ENCODE data around the gene FBXL17. TPM values are rescaled to one million over a fixed set of nuclear protein-coding genes. Genes with fewer than 3 reads are reported as not detected.

Gene FBXL17
- total RNA-seq, 1 donor from 2014 or later = 26.9 TPM

DNA sequence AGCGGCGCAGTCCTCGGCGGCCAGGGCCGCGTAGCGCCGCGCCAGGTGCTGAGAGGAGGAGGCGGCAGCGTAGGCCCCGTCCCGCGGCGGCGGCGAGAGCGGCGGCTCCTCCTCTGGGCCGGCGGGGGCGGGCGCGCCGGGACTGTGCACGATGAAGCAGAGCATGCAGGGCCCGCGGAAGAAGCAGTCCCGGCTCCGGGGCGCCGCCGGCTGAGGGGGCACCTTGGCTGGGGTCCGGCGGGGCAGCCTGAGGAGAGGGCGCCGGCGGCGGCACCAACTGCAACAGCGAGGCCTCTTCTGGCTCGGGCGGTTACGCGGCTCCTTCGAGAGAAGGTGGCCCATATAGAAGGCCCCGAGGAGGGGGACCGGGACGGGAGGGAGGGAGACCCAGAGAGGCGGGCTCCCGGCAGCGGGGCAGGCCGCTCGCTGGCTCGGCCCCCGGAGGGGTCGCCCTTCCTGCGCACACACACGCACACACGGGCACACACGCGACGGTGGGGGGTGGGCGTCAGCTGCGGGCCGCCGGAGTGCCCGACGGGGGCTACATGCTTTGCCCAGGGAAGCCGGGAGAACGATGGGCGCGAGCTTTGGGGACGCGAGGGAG lies 446 bp downstream of the FBXL17 start:
- Mint-ChIP-seq H3K27ac (peak overlapping the region; percentile 98), H3K9me3 (no peaks in the 10 kb centered on the region), H3K27me3 (no peaks in the 10 kb centered on the region), H3K4me3 (peak overlapping the region; percentile 96), H3K4me1 (peaks cover 47% of the 10 kb centered on the region), H3K36me3 (ENCODE audit: low read depth) (peaks cover 20% of the 10 kb centered on the region)
- intact Hi-C loops (cut with micrococcal nuclease) = loop anchor here (1.0 to 10.0 kb wide), 3 partner anchors 17 to 1993 kb away; no protein-coding TSS in a partner anchor
- DNase-seq = peak; percentile 82
- POLR2A ChIA-PET = interaction anchor here (0.5 to 3.5 kb wide), 12 partner anchors 7 to 1660 kb away, joined by 3 to 58 read pairs (median 5); partner anchors contain the start of genes FER, MAN2A1 and PJA2
- CTCF ChIA-PET = interaction anchor here (0.8 to 2.4 kb wide), 2 partner anchors 122 to 1307 kb away, joined by 3 to 10 read pairs; no protein-coding TSS in a partner anchor
- ATAC-seq (ENCODE audit: low read depth) = peak; percentile 53
- no peak for TF ChIP-seq CTCF (IDR thresholded peaks at IDR 0.05)

DNA sequence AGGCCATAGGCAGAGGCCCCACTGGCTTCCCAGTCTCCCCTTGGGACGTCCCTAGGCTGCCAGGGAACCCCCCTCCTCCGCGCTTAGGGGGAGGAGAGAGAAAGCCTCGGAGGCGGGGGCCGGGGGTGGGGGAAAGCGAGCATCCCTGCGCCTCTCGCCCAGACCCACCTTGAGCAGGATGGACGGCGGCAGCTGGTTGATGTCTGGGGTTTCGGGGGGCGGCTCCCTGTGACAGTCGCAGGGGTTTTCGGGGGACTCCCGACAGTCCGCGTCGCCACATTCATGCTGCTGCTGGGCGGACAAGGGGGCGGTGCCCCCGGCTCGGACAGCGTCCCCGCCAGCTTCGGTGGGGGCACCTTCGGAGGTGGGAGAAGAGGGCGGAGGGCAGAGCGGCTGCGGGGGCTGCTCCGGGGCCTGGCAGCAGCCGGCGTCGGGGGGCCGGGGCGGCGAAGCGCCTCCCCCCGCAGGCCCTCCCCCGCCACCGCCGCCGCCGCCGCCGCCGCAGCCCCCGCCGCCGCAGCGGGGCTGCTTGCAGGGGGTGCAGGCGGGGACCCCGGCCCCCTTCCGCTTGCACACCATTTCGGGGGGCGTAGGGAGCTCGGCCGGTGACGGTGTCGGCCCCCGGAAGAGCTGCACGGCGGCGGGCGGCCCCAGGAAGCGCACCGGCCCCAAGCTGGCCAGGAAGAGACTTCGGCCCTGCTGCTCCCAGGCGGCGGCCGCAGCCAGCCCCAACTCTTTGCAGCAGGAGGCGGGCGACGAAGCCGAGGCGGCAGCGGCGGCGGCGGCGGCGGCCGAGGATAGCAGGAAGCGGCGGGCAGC lies 1.2 kb downstream of the FBXL17 start:
- Mint-ChIP-seq H3K4me3 (peak overlapping the region; percentile 96), H3K36me3 (ENCODE audit: low read depth) (peaks cover 25% of the 10 kb centered on the region), H3K9me3 (peaks cover 4% of the 10 kb centered on the region), H3K27me3 (no peaks in the 10 kb centered on the region), H3K27ac (peak overlapping the region; percentile 94), H3K4me1 (peaks cover 47% of the 10 kb centered on the region)
- DNase-seq = peak; percentile 57
- peak; percentile 7 for ATAC-seq (ENCODE audit: low read depth)
- TF ChIP-seq CTCF (IDR thresholded peaks at IDR 0.05) = no peak
- intact Hi-C loops (cut with micrococcal nuclease) = loop anchor here (1.0 to 10.0 kb wide), 3 partner anchors 16 to 1994 kb away; no protein-coding TSS in a partner anchor
- ChIA-PET CTCF (interaction anchor here (2.4 kb wide), 1 partner anchor 121 kb away, joined by 10 read pairs; no protein-coding TSS in a partner anchor), POLR2A (interaction anchor here (0.6 to 3.5 kb wide), 7 partner anchors 10 to 1308 kb away, joined by 3 to 58 read pairs (median 4); partner anchors contain the start of gene PJA2)

DNA sequence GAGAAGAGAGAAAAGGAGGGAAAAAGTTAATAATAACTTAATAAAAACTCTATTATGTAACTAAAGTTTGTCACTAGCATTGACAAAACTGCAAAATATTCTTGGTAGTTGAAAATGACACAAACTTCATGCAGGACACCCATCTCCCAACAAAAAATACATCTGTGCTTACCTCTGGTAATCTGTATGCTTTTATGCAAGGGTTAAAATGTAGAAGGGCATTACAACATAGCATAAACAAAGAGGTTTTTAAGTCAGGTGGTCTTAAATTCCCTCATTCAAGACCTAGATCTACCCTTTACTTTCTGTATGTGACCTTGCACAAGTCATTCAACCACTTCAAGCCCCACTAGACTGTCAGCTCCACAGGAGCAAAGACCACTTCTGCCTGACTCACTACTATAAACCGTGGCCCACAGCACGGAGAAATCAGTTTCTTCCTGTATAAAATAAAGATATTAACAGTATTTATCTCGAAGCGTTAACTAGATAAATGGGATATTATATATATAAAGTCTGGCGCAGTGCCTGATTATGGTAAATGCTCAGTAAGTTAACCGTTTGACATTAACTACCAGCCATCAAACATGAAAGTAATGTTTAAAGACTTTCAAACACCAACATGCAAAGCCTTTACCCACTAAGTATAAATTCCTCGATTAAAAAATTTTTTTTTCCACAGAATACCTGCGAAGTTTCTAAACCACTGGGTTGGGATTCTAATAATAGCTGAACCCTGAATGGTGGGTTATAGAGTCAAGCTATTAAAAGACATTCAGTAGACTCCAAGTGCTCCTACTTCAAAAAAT lies 2.0 kb downstream of the FBXL17 start:
- Mint-ChIP-seq H3K4me1 (peaks cover 42% of the 10 kb centered on the region), H3K27me3 (no peaks in the 10 kb centered on the region), H3K27ac (peak overlapping the region; percentile 94), H3K9me3 (peaks cover 8% of the 10 kb centered on the region), H3K4me3 (peak overlapping the region; percentile 94), H3K36me3 (ENCODE audit: low read depth) (peaks cover 30% of the 10 kb centered on the region)
- DNase-seq = no peak
- ChIA-PET CTCF (no interaction called here), POLR2A (interaction anchor here (0.6 to 3.5 kb wide), 6 partner anchors 10 to 1309 kb away, joined by 3 to 58 read pairs (median 4); partner anchors contain the start of gene PJA2)
- ATAC-seq (ENCODE audit: low read depth) = no peak
- intact Hi-C loops (cut with micrococcal nuclease) = loop anchor here (2.0 to 10.0 kb wide), 3 partner anchors 15 to 1995 kb away; no protein-coding TSS in a partner anchor
- no peak for TF ChIP-seq CTCF (IDR thresholded peaks at IDR 0.05)

DNA sequence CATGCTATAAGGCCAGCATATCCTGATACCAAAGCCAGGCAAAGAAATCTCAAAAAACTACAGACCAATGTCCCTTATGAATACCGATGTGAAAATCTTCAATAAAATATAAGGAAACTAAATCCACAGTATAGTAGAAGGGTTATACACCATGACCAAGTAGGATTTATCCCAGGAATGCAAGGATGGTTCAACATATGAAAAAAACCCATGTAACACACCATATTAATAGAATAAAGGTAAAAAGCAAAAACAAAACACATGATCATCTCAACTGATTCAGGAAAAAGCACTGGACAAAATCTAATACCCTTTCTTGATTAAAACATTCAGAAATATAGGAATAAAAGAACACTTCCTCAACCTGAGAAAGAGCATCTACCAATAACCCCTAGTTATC lies 6.1 kb downstream of the FBXL17 start:
- no peak overlapping the region for H3K4me3 Mint-ChIP-seq
- TF ChIP-seq CTCF (IDR thresholded peaks at IDR 0.05) = no peak
- intact Hi-C loops (cut with micrococcal nuclease) = loop anchor here (5.0 kb wide), 1 partner anchor 73 kb away; no protein-coding TSS in a partner anchor
- CTCF ChIA-PET = no interaction called here
- no peak overlapping the region for H3K27ac Mint-ChIP-seq
- H3K36me3 Mint-ChIP-seq (ENCODE audit: low read depth) = peaks cover 41% of the 10 kb centered on the region
- POLR2A ChIA-PET = no interaction called here
- peaks cover 17% of the 10 kb centered on the region for H3K9me3 Mint-ChIP-seq
- DNase-seq = no peak
- H3K4me1 Mint-ChIP-seq = peaks cover 27% of the 10 kb centered on the region
- no peak for ATAC-seq (ENCODE audit: low read depth)
- no peaks in the 10 kb centered on the region for H3K27me3 Mint-ChIP-seq

All from activated B cell treated with CpG ODN at 0.5 μM for 24 hours (primary cell).